ENCODE measurements around the gene PPIG. TPM values are rescaled to one million over a fixed set of nuclear protein-coding genes. Genes with fewer than 3 reads are reported as not detected.

Gene PPIG
- total RNA-seq, 2 donors from 2014 or later = 46.1 to 55.2 TPM

- TF ChIP-seq CTCF (IDR thresholded peaks at IDR 0.05) = no peak
- no peak overlapping the region for H3K9ac ChIP-seq (ENCODE audit: low read depth in 2 of 2, low read length in 2 of 2)
- H3K4me1 ChIP-seq = no peaks in the 10 kb centered on the region
- no peaks in the 10 kb centered on the region for H3K9me3 ChIP-seq
- no peaks in the 10 kb centered on the region for H3K27me3 ChIP-seq
- no peak overlapping the region for H3K4me3 ChIP-seq
- no peak overlapping the region for H3K27ac ChIP-seq
- H3K36me3 ChIP-seq = no peaks in the 10 kb centered on the region
- no peak for DNase-seq
- intact Hi-C loops (cut with DNase I) = no loop called here
These were observed 80.4 kb downstream of the PPIG start for GRCh38 chr2:169664600-169664977.

GRCh38 chr2:169664978-169665930 lies 81.1 kb downstream of the PPIG start:
- no peaks in the 10 kb centered on the region for H3K4me1 ChIP-seq
- intact Hi-C loops (cut with DNase I) = no loop called here
- H3K27ac ChIP-seq = no peak overlapping the region
- no peak overlapping the region for H3K4me3 ChIP-seq
- H3K27me3 ChIP-seq = no peaks in the 10 kb centered on the region
- no peak for TF ChIP-seq CTCF (IDR thresholded peaks at IDR 0.05)
- DNase-seq = no peak
- no peaks in the 10 kb centered on the region for H3K9me3 ChIP-seq
- H3K9ac ChIP-seq (ENCODE audit: low read depth in 2 of 2, low read length in 2 of 2) = no peak overlapping the region
- H3K36me3 ChIP-seq = no peaks in the 10 kb centered on the region

GRCh38 chr2:169667583-169667982 lies 83.4 kb downstream of the PPIG start:
- H3K9ac ChIP-seq (ENCODE audit: low read depth in 2 of 2, low read length in 2 of 2) = no peak overlapping the region
- no peaks in the 10 kb centered on the region for H3K4me1 ChIP-seq
- no peak for DNase-seq
- H3K9me3 ChIP-seq = no peaks in the 10 kb centered on the region
- H3K27me3 ChIP-seq = no peaks in the 10 kb centered on the region
- no peak for TF ChIP-seq CTCF (IDR thresholded peaks at IDR 0.05)
- no peak overlapping the region for H3K4me3 ChIP-seq
- intact Hi-C loops (cut with DNase I) = no loop called here
- no peaks in the 10 kb centered on the region for H3K36me3 ChIP-seq
- no peak overlapping the region for H3K27ac ChIP-seq

GRCh38 chr2:169670215-169670651 lies 86.1 kb downstream of the PPIG start:
- H3K4me1 ChIP-seq = no peaks in the 10 kb centered on the region
- TF ChIP-seq CTCF (IDR thresholded peaks at IDR 0.05) = no peak
- no peaks in the 10 kb centered on the region for H3K9me3 ChIP-seq
- H3K9ac ChIP-seq (ENCODE audit: low read depth in 2 of 2, low read length in 2 of 2) = no peak overlapping the region
- intact Hi-C loops (cut with DNase I) = no loop called here
- no peaks in the 10 kb centered on the region for H3K27me3 ChIP-seq
- no peak overlapping the region for H3K27ac ChIP-seq
- DNase-seq = no peak
- no peak overlapping the region for H3K4me3 ChIP-seq
- no peaks in the 10 kb centered on the region for H3K36me3 ChIP-seq

GRCh38 chr2:169670937-169671336 lies 86.8 kb downstream of the PPIG start:
- H3K9ac ChIP-seq (ENCODE audit: low read depth in 2 of 2, low read length in 2 of 2) = no peak overlapping the region
- DNase-seq = no peak
- intact Hi-C loops (cut with DNase I) = no loop called here
- no peak overlapping the region for H3K4me3 ChIP-seq
- no peak overlapping the region for H3K27ac ChIP-seq
- no peak for TF ChIP-seq CTCF (IDR thresholded peaks at IDR 0.05)
- no peaks in the 10 kb centered on the region for H3K9me3 ChIP-seq
- no peaks in the 10 kb centered on the region for H3K27me3 ChIP-seq
- H3K4me1 ChIP-seq = no peaks in the 10 kb centered on the region
- H3K36me3 ChIP-seq = no peaks in the 10 kb centered on the region
